GM21619 (cell line): ENCODE measurements around the gene GRIP1.
A peak's percentile ranks its signal among the peaks of the same experiment; 100 is the strongest.

ENCODE experiments used
- ATAC-seq: cut with Tn5 transposase; IDR thresholded peaks from one replicate; pipeline ENCODE4 v1.9.1; 2021; ENCODE audit not compliant: unreplicated experiment

Gene GRIP1

DNA sequence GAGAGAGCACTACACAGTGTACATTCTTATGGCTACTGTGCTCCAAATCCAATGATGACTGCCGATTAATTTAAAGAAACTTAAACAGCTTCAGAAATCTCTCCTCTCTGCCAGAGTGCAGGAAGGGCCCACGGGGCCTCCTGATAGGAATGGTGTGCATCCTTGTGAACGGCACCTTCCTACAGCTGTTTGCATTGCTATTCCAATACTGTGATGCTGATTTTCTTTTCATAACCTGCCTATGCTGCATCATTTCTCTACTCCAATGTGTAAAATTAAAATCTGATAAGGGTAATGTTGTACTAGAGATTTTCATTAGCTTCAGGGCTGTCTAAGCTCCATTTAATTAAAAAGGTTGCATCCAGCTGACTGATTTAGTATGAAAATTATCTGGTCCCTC is 217.5 kb downstream of the GRIP1 start:
- no peak for ATAC-seq

DNA sequence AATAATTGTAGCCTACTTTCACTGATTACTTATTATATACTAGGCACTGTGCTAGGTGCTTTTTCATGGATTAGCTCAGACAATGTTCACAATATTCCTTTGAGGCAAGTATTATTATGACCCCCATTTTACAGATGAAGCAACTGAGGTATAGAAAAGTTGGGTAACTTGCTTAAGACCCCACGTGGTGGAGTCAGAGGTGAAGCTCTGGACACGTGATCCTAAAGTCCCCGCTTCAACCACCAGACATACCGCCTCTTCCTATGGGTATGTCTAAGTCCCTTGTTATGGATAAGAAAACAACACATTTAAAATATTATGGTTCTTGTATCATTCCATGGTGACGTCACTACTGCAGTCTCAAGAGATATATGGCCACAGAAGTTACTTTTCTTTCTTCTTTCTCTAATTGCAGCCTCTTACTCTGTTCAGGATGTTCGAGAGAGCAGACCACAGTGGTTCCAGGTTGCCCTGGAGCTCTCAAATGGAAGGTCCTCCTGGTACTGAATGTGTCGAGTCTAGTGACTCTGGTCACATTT is 218.9 kb downstream of the GRIP1 start:
- ATAC-seq: no peak

DNA sequence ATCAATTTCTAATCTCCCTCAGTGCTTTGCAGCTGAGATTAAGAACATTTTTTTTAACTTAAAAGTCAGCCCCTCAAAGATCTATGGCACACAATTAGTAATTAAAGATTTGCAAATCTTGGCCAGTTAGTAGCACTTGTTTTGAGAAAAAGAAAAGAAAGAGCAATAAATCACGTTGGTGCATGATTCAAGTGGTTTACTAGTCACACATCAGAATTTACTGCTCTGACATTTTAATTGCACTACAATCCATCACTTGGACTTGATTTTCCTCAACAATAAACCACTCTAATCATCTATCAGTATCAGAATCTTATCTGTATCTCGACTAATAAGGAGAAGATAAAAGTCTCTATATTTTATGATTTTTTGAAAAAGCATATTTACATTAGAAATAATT is 222.3 kb downstream of the GRIP1 start:
- ATAC-seq: no peak

DNA sequence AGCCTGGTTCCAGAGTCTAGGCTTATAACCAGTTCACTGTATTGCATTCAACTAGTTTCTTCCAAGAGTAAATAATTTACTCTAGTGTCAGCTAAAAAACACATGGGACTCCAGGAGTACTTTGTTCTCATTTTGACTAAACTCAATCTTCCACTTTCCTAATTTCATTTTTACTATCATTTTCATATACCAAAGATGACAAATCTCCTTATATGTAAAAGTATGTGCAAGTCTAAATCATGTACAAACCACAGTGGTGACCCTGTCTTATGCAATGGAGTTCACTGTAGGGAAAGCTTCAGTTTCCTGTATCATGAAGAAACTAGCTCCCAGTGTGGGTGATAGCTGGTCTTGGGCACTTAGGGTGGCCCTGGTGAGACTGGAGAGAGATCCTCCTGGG is 225.0 kb downstream of the GRIP1 start:
- ATAC-seq: peak; percentile 90

DNA sequence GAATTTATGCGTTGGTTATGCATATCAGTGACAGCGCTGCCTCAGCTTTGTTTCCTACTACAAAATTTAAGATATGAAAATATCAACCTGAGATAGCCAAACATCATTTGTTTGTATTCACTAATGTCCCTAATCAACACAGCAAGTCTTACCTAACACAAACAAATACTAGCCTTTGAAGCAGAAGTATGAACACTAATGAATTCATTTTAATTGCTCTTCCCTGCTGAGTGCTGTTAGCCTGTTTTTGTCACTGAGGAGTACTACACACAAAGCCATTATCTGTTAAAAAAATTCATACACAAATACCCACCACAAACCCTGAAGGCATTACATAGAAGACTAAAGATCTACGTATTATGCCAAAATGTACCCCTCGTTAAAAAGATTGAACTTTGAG is 225.8 kb downstream of the GRIP1 start:
- ATAC-seq: no peak

DNA sequence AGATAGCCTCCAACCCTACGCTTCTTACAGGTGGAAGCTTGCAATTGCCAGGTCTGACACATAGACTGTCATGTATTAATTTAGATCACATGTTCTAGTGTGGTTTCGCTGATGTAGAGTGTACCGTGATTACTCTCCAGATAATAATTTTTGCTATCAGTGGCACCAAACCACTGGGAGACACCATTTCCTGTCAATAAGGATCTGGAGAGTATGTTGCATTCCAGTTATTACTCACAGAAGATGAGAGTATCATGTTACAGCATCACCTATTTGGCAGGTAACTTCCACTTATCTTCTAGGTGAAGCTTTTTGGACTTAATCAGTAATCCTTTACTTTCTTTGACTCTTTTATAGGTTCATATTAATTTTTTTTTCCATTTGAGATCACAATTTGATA is 229.3 kb downstream of the GRIP1 start:
- no peak for ATAC-seq

DNA sequence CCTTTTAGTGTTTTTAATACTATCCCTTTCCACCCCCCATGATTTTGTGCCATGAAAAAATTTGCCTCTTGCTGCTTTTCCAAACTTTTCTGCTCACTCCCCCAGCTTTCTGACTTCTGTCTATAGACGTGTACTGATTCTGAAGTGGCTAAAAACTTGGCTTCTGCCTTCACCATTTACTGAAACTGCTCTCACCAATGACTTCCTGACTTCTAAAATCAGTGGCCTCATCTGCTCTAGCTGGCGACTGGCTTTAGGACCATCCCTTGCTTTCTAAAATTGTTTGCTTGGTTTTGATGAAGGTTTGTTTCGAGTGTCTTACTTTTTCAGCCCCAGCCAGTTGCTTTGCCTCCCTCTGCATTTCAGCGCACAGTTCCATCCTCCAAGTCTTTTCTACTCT is 231.2 kb downstream of the GRIP1 start:
- no peak for ATAC-seq

DNA sequence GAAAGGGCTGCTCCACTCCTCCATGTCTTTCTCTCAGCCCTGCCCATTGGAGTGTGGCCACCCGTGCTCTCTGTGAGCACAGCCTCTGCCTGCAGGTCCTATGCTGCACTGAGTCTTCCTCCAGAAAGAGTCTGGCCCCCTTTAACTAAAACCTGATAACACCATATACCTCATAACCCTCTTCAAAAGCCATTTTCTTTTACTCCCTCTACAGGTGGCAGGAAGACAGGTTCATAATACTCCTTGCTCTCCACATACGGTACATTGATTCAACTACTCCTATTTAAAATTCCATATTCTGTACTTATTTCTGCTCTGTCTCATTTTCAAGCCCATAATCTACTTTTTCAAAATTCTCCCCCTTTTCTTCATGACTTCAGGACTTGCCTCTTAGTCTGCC is 232.6 kb downstream of the GRIP1 start:
- ATAC-seq: no peak

DNA sequence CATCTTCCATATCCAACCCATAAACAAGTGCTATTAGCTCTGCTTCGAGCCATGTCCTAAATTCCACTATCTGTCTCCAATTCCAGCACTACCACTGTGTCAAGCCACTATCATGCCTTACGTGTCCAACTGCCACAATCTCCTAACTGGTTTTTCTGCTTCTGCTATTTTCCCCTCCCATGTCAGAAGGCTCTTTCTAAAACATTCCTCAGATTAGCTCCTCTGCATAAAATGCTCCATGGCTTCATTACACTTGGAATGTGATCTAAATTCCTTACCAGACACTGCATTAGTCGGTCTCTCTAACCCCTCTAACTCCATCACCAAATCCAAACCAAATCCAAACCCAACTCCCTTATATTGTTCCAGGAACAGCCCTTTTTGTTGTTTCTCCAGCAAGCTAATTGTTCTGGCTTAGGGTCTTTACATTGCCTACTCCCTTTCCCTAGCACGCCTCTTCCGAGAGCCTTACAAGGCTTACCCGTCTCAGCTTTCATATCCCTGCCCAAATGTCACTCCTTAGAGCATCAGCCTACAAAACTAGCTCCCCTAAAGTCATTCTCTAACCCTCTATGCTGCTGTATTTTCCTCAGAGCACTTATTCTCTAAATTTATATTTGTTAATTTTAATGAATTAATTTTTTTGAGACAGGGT is 236.8 kb downstream of the GRIP1 start:
- ATAC-seq: no peak

DNA sequence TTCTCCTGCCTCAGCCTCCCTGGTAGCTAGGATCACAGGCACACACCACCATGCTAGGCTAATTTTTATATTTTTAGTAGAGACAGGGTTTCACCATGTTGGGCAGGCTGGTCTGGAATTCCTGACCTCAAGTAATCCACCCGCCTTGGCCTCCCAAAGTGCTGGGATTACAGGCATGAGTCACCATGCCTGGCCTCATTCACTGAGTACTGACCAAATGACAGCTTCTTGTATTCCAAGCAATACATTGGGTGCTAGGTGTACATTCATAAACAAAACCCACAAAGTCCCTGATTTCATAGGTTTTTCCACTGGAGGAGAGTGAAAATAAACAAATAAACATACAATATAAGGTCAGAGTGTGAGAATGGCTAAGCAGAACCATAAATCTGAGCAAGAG is 240.3 kb downstream of the GRIP1 start:
- ATAC-seq: no peak

DNA sequence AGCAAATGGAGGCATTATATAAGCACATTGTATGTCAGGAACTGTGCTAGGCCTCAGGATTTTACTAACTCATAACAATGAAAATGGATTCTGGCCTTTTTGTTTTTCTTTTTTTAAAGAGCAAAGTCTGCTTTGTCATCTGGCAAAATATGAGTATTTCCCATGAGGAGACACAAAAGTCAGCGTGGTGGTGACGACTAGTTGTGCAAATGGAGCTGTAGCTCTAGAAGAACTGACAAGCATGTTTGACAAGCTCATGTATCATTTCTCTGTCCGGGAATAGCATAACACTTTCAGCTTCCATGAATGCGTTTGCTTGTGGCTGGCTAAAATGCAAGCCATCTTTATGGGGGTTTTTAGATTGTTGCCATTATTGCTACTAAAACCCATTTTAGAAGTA is 248.8 kb downstream of the GRIP1 start:
- ATAC-seq: no peak

DNA sequence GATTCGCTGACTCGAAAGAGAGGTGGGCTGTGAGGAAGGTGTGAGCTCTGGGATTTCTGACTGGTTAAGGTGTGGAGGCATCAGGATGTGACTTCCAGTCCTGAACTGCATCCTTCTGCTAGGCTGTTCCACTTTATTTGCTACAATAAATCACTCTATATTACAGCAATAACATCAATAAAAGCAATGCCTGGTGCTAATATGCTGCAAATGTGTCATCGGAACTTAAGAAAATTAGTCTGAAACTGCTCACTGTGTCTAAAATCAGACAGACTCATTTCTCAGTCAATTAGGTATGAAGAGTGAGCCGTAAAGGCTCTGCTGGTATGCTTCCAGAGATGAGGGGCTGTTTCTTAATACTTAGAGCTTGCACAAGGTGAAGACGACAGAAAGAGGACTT is 250.0 kb downstream of the GRIP1 start:
- ATAC-seq: no peak

DNA sequence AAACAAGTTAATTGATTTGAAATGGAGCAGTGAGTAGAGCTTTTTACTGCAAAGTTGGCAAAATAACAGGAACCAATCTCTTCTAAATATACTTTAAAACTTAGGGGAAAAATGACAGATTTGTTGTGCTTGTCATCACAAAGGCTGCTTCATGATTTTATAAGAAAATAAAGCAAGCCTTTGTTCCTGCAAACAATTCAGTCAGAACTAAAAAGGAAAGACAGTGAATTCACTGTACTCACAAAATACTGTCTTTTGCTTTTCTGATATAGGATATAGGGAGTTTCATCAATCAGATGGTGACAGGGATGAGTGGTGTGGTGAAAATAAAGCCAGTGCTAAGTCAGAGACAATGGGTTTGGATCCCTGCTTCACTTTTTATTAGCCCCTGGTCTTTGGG is 250.6 kb downstream of the GRIP1 start:
- ATAC-seq: no peak

DNA sequence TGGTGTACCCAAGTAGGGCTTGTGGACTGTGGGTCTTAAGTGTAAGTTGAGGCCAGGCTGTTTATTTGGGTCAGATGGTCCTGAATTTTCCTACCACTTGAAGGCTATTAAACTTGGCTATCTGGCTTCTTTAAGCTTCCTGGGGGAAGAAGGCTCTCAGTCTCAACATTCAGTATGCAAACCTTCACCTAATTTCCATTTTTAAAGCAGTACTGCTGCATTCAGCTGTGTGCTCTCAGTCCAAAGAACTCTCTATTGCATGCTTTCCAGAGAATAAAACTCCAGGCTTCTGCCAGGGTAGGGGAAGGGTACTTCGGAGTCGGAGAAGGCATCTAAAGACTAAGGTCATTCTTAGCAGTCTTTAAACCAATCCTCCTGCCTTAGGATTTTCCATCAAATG is 252.2 kb downstream of the GRIP1 start:
- ATAC-seq: no peak

DNA sequence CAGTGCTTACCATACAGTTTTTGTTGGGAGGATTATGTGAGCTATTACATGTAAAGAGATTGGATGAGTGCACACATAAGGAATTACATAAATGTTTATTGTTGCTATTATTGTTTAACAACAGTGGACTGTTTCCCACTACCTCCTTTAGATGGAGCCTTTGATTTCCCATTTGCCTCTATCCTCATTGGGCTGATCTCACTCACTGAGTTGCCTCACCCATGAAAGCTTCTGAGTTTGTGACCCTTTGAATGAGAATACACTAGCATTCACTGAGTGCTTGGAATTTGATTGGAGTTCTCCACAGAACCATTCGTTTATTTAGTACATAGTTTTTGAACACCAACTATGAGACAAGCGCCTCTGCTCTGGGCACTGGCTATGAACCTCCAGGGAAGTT is 255.6 kb downstream of the GRIP1 start:
- no peak for ATAC-seq

DNA sequence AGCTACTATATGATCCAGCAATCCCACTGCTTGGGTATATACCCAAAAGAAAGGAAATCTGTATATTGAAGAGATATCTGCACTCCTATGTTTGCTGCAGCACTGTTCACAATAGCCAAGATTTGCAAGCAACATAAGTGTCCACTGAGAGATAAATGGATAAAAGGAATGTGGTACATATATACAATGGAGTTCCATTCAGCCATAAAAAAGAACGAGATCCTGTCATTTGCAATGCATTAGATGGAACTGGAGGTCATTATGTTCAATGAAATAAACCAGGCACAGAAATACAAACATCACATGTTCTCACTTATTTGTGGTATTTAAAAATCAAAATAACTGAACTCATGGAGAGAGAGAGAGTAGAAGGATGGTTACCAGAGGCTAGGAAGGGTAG is 260.0 kb downstream of the GRIP1 start:
- no peak for ATAC-seq

DNA sequence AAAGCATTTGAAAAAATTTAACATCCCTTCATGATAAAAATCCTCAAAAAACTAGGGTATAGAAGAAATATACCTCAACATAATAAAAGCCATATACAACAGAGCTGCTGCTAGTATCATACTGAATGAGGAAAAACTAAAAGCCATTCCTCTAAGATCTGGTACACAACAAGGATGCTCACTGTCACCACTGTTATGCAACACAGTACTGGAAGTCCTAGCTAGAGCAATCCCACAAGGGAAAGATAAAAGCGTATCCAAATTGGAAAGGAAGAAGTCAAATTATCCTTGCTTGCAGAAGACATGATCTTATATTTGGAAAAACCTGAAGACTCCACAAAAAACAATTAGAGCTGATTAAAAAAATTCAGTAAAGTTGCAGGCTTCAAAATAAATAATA is 261.7 kb downstream of the GRIP1 start:
- no peak for ATAC-seq

DNA sequence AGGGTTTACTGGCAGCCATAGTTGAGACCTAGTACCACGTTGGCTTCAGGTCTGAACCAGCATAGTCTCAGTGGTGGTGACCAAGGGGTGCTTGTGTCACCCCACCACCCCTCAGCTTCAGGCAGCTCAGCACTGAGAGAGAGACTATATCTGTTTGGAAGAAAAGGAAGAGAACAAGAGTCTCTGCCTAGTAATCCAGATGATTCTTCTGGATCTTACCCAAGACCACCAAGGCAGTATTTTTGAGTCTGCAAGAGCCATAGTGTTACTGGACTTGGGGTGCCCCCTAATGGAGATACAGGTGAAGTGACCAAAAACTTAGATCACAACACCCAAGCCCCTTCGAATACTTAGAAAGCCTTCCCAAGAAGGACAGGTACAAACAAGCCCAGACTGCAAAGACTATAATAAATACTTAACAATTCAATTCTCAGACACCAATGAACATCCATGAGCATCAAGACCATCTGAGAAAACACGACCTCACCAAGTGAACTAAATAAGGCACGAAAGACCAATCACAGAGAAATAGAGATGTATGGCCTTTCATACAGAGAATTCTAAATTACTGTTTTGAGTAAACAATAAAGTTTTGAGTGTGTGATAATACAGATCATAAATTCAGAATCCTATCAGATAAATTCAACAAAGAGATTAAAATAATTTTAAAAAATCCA is 269.5 kb downstream of the GRIP1 start:
- peak; percentile 78 for ATAC-seq

DNA sequence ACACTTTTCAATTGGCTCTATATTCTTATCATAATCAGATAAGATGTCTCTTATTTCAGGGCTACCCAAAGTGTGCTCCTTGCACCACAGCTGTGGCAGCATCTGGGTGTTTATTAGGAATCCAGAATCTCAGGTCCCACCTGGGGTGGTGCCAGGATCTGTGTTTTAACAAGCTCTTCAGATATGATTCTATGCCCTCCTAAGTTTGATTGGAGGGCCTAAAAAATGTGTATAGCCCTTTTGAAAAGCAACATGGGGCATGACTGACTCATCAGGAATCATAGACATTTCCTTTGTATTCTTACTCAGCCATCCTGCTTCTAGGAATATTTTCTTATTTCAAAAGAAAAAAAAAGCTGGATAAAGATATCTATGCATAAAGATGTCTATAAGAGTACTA is 273.5 kb downstream of the GRIP1 start:
- no peak for ATAC-seq

DNA sequence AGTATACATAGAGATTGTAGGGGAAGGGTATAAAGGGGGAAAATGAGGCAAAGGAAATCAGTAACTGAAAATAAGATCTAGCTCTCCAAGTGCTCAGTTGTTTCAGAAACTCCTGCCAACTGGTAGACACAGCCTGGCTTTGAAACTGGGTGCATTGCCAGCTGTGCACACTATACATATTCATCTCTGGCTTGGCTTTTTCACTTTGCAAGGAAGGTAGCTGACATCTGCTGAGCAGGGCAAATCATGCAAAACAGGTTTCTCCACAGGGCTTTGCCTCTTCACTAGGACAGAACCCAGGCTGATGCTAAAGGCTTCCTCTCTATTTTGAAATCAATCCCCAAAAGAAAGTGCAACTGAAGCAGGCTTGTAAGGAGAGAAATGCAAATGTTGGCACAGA is 275.1 kb downstream of the GRIP1 start:
- ATAC-seq: no peak

DNA sequence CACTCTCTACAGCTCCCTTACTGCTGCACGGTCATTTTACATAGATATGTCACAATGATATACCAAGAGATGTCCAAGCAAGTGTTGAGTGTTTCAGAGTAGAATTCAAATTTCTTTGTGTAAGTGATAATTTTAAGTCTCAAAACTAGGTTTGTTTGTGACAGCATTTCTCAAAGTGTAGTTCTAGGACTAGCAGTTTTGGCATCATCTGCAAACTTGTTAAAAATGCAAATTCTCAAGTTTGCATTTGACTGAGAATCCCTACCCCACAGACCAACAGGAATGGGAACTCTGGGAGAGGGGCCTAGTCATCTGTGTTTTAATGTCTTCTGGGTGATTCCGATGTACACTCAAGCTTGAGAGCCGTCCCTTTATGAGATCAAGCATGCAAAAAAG is 279.0 kb downstream of the GRIP1 start:
- ATAC-seq: no peak

DNA sequence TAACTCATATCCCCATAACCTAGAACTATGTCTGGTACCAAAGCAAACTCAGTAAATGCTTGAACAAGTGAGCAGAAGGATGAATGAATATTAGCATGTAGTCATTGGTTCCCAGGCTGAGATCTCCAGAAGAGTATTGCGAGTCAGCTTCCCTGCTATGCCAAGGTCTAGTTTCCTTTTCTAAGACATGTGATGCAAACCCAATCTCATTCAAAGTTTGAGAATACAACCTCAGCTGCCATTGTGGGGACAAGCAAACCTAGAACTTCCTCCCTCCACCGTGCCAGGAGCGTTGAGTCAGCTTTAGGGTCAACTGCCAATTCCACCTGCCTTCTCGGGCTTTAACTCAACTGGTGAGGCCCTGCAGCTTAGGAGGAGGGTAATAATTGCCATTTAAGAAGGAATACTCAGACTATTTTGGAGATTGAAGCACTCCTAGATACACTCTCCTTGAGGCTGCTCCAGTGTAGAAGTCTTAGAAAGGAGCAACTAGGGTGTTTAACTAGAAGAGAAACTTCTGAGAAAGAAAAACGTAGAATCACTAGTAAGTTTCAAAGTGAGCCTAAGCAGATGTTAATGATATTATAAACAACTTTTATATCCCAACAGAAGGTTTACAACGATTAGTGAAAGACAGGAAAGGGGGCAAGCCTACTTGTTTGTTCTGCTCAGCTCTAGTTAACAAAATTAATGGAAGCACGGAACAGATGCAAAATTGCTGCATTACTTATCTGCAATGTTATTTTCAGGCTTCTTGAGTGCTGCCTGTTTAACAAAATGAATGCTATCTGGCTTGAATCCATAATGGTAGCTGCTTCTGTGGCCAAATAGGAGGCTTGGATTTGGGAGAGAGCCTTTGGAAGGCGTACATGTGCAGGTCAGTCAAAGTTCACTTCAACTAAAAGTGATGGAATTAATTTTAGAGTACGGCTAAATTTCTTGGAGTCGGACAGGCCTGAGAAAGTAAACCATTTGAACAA is 279.7 kb downstream of the GRIP1 start:
- no peak for ATAC-seq
